ENCODE results near the gene CKLF.
"Not testable (repeated sequence)": the region's sequence is repeated elsewhere in the genome, so short reads cannot be mapped to it uniquely, and the experiment has no call there.

CKLF gene

DNA sequence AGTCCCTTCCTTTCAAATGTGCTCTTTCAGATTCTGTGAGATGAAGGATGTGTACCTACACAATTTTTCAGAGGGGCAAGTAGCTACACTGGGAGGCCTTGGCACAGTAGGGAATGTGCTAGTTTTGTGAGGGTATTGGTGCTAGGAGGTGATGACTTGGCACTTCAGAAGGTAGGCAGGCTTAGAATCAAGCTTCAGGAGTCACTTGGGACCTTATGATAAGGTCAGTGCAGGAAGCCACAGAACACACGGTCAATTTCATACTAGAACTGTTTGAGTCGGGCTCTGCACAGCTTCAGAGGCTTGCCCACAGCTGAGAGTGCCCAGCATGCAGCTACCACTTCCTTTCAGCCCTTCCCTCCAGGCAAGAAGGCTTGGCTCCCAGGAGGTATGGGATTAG lies 20.0 kb downstream of the CKLF start:
- no peak for FAIRE-seq

DNA sequence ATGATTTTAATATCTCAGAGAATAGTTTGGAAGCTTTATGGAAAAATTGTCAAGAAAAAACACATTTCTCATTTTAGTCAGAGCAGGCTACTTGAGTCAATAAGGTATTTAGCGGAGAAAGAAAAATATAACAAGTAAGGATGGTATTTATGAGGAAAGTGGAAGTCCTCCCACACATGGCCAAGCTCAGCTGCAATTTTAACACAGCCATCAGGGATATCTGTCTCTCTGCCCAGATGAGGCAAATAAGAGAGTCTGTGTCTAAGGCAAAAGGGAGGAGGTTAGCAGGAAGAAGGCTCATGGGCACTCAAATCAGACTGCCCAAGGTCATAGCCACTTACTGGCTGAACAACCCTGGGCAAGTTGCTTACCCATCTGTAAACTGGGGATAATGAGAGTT lies 21.7 kb downstream of the CKLF start:
- no peak for FAIRE-seq

DNA sequence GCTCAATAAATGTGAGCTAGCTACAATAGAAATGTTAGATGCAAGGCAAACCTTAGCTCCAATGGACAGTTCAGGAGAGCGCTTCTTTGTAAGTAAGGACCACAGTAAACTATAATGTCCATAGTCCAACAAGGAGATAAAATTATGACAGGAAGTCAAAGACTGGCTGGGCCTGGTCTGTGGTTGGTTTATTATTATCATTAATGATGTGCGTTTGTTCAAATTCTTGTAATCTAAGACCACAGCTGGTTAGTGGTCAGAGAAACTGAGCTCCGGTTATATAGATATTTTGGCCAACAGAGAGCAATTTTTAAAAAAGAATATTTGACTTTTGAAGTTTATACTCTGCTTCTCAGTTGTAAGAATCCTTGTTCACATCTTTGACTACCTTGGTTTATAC lies 22.2 kb downstream of the CKLF start:
- no peak for FAIRE-seq

- FAIRE-seq: no peak
Observed at GRCh38 chr16:66575060-66575459, 22.7 kb downstream of the CKLF start.

GRCh38 chr16:66576296-66576695 lies 23.9 kb downstream of the CKLF start:
- FAIRE-seq: no peak

DNA sequence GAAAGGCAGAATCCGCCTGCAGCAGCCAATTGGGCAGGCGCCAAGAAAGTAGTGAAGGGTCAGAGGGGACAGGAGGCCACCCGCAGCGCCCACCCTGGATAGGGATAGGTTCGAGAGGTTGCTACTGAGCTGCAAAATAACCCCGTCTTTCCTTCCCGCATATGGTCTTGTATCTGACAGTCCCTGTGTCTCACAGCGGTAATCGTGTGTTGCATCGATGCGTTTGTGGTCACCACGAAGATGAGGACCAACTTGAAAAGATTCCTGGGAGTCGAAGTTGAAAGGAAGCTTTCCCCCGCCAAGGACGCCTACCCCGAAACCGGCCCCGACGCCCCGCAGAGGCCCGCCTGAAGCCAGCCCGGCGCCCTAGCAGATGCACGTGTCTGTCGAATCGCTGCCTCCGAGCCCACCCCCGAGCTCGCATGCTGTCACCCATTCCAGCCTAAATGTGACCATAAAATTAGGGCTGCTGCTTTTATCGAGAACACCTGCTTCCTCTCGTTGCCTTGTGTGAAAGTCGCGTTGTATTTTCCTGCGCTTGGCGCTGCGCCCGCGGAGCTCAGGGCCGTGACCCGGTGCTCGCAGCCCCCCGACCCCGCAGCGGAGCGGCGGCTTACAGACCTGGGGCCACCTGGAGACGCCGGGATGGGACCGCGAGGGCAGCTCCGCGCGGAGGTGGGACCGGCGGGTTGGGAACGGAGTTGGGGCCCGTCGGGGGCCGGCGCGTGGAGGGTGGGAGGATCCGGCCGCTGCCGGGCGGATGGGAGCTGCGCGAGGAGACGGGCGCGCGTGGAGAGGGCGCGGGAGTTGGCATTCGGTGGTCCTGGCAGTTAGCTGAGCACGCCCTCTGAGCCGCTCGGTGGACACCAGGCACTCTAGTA lies 26.5 kb downstream of the CKLF start, which contains the start of gene CMTM2:
TSS of gene CMTM2 (plus strand) at position 813 of the 881 bp plus-strand sequence. CDS start 145 bp downstream, outside the sequence.
- FAIRE-seq: no peak

DNA sequence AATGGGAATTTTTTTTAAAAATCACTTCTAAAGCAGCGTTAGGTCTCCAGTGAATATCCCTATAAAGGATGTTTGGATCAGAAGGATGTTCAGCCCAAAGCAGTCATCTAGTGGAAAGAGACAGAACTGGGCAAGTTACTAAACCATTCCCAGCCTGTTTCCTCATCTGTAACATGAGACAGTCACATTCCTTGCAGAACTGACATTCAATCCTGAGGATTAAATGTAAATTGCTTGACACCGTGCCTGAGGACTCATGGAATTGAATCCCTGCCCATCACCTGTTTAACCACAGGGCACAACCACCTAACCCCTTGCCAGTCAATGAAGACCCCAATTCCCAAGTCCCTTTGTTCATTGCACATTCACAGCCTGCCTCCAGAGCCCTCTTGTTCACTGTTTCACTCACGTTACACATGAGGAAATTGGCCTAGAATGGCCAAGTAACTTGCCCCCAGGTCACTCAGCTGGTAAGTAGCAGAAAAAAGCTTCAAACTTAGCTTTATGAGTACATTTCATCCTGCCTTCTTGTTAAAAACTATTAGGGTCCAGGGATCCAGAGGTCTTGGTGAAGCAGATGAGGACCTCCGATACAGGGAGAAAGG lies 28.3 kb downstream of the CKLF start:
- FAIRE-seq: no peak

DNA sequence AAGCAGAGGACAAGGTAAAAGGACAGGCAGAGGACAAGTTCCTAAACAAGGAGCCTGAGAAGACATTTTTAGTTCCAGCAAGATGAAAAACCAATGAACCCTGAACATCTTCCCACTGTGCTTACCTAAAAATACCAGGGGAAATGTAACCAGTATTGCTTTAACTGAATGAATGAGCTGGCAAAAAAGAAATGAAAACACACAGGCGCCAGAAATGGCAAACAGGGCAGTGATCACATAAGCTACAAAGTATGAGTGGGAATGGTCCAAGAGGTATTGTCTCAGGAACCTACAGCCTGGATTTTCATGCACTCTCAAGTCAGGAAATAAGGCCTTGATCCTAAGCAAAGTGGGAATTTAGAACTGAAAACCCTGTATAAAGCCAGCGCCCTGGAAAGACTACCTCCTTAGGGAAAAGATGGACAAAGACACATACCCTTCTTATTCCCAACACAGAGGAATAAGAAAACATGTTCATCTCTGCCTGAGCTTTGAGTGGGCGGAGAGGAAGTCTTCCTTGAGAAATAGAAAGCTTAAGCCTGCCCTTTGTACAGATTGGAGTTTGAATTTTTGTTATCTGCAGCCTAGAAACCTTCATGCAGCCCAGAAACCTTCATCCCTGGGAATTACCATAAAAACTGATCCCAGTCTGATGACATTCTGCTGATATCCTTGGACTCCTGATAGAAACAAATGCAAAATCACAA lies 29.0 kb downstream of the CKLF start:
- no peak for FAIRE-seq

DNA sequence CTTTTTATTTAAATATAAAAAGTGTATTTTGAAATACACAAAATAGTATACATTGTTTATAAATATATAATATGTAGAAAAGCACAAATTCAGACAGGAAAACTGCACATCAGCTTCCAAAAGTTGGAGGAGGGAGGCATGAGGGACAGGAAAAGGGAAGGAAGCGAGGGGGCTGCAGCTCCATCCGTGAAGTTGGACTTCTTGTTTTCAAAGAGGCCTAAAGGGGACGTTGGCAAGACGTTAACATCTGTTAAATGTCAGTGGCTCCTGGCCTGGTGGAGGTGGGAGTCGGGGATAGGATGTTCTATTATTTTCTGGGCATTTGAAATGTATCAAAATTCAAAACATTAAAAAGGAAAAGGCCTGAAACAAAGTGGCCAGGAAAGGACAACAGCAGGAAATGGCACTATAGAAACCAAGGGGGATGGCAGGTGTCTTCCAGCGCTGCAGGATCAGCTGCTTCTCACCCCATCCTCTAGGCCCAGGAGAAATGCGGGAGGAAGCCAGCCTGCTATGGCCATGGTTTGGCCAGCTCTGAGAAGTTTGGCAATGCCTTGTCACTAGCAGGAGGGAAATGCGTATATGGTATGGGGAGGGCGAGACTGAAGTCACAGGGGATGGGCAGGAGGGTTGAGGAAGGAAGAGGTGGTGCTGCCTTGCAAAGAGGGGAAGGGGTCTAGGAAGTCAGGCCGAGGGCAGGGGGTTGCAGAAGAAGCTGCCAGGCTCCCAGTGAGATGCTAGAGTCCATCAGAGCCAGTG lies 33.3 kb downstream of the CKLF start:
- no peak for FAIRE-seq

- no peak for FAIRE-seq
Observed at GRCh38 chr16:66587881-66588600, 35.7 kb downstream of the CKLF start.

- FAIRE-seq: no peak
Observed at GRCh38 chr16:66588981-66589713, 36.8 kb downstream of the CKLF start.

GRCh38 chr16:66590322-66590721 lies 37.9 kb downstream of the CKLF start:
- FAIRE-seq: no peak

- no peak for FAIRE-seq
Observed at GRCh38 chr16:66591018-66591417, 38.6 kb downstream of the CKLF start.

GRCh38 chr16:66592241-66592640 lies 39.9 kb downstream of the CKLF start:
- FAIRE-seq: no peak

GRCh38 chr16:66592814-66593213 lies 40.4 kb downstream of the CKLF start:
- FAIRE-seq: no peak

DNA sequence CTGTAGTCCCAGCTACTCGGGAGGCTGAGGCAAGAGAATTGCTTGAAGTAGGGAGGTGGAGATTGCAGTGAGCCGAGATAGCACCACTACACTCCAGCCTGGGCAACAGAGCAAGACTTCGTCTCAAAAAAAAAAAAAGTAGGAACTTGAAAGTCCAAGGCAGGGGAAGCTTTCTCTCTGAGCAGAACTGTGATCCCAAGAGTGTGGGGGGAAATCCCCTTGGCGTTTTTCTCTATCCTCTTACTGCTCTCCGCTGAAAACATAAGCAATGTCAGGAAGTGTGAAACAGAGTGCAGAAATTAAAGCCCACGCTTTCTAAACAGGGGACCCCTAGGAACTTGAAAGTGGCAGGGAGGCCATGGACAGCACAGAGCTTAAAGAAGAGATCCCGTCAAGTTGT lies 42.4 kb downstream of the CKLF start:
- no peak for FAIRE-seq

- FAIRE-seq: not testable (repeated sequence)
Observed at GRCh38 chr16:66596559-66596958, 44.2 kb downstream of the CKLF start.

DNA sequence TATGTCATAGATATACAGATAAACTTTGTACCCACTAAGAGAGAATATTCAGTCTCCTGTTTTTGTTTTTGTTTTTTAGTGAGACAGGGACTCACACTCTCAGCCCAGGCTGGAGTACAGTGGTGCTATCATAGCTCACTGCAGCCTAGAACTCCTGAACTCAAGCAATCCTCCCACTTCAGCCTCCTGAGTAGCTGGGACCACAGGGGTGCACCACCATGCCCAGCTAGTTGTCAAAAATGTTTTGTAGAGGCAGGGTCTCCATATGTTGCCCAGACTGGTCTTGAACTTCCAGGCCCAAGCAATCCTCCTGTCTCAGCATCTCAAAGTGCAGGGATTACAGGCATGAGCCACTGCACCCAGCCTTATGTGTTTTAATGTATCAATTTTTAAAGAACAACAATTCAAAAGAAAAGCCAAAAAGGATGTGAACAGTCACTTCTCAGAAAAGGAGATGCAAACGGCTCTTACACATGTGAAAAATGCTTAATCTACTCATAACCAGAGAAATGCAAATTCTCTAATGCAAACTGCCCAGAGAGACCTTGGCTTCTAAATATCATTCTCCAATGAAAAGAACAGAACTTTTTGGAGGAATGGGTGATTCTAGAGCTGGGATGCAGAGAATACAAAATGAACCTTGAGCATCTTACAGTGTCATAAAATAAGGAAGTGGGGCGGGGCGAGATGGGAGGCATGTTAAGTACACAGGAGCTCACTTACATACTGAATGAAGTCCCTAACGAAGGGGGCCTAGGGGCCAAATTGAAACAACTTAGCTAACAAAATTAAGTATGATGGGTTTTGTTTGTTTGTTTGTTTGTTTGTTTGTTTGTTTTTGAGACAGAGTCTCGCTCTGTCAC lies 44.8 kb downstream of the CKLF start:
- FAIRE-seq: no peak

DNA sequence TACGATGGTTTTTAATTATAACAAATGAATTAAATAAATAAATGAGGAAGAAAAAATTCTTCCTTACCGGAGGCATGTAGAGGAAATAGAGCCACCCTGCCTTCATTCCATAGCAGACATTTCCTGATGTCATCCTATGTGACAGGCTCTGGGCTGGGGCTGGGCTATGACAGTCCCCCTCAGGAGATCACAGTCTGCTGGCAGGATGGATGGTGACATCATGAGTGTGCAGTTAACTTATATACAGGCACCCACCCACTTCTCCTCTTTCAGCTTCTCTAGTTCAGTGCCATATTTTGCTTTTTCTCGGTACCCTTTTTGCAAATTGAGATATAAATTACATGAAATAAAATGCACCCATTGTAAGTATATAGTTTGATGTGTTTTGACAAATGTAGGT lies 45.7 kb downstream of the CKLF start:
- no peak for FAIRE-seq

- no peak for FAIRE-seq
Observed at GRCh38 chr16:66599726-66600125, 47.4 kb downstream of the CKLF start.

GRCh38 chr16:66600477-66600876 lies 48.1 kb downstream of the CKLF start:
- no peak for FAIRE-seq

Data from islet of Langerhans (tissue), 1 donor.